Stimulated activated CD8-positive, alpha-beta memory T cell treated with anti-CD3 and anti-CD28 coated beads, Interleukin-4, amount 100 ng/mL, for 48 hours (primary cell): ENCODE results near the gene PAK1.
"Not testable (repeated sequence)": the region's sequence is repeated elsewhere in the genome, so short reads cannot be mapped to it uniquely, and the experiment has no call there.

Experiments
- DNase-seq: peaks from one replicate; pipeline ENCODE4 v3.0.0-alpha.2; 2020

Gene PAK1

DNA sequence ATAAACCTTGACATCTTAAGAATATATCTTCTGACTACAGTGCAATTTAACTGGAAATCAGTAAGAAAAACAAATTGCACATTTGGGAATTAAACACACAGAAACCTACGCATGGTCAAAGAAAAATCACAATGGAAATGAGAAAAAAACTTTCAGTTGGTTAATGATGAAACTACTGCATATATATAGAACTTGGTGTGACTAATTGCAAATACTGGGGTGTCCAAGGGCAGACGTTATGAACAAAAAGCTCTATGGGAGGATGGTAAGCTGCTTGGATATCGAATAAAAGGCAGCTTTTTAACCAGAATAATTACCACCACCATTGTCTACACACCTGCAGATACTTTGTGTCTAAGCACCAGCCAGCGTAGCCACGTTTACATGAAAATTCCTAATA, 173.2 kb downstream of the PAK1 start:
- no peak for DNase-seq

DNA sequence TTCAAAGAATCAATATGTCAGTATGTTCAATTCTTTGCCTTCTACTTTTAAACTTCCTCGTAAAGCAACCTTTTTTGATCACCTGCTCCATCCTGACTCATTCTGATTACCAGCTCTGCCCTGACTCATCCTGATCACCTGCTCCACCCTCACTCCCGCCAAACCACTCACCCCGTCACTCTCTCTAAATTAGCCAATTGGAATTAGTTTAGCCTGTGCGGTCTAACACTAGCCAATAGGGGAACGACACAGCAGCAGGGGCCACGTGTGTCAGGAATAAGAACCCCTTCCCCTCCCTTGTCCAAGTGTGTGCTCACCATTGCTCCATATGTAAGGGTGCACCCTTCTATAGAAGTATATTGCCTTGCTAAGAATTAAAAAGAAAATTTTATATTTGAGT, 173.9 kb downstream of the PAK1 start:
- not testable (repeated sequence) for DNase-seq

- no peak for DNase-seq
Observed at GRCh38 chr11:77299528-77299993, 174.3 kb downstream of the PAK1 start.

DNA sequence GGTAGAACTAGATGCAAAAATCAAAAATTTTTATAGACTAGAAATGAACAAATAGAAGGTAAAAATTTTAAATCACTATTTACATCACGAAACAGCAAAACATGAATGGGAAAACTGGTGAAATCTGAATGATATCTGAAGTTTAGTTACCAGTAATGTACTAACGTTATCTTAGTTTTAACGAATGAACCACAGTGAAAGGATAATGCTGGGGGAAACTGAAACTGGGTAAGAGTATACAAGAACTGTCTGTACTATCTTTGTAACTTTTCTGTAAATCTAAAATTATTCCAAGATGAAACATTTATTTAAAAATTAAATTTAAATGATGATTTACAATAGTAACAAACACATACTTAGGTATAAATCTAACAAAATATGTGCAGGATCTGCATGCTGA, 179.9 kb downstream of the PAK1 start:
- no peak for DNase-seq

- no peak for DNase-seq
Observed at GRCh38 chr11:77289737-77290136, 184.2 kb downstream of the PAK1 start.

GRCh38 chr11:77287615-77288273, 186.2 kb downstream of the PAK1 start:
- no peak for DNase-seq

DNA sequence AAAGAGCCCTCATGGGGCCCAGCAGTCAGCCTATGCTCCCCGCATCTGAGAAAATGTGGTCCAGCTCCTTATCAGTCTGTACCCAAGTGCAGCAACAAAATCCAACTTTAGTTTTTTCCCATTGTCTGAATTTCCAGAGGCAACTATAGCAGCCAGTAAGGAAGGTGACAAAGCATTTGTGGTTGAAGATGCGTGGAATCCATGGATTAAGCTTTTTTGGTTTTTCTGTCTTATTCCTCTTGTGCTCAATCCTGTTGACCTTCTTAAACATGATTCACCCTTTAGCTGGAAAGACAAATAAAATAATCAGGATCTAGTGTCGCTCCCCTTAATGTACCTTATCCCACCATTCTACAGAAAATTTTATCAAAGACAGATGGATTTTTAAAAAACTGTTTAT, 186.8 kb downstream of the PAK1 start:
- DNase-seq, result no peak

DNA sequence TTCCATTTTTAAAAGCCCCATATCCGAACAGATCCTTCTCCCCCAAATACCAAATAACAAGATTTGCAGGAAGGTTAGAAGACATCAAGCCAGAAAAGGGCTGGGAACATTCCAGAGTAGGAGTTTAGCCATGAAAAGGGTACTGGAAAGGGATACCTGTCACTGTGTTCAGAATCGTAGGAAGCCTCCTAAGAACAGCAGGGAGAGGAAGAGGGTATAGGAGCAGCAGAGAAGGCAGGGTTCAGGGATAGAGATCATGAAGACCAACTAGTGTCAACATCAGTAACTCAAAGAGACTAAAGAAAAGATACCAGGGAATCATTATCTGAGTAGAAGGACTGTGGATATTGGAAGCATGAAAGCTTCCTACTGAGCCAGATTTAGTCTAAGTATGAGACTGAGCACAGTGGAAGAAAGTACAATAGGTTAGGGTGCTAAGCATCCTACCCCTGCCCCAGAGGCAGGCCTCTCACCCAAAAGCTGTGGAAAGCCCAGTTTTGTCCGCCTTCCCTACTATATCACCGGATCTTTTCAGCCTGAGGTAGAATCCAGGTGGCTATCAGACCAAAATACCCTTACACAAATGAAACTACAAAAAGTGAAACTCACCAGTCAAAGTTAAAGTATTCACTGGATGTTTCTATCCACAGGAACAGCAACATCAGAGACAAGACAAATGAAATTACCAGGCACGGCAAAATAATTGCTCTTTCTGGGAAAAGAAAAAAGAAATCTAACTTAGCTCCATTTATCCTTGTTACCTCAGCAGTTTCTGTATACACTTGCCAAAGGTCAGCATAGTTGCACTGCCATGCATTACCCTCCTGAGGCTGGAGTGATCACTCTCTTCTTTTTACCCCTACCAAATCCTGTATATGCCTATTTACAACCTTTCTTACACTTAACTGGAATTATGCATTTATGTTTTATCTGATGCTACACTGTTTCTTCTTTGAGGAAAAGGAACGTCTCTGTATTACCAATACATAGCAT, 189.1 kb downstream of the PAK1 start:
- DNase-seq, result no peak

GRCh38 chr11:77283101-77283500, 190.8 kb downstream of the PAK1 start:
- DNase-seq, result no peak

- no peak for DNase-seq
Observed at GRCh38 chr11:77278595-77279506, 195.0 kb downstream of the PAK1 start.

GRCh38 chr11:77276271-77276670, 197.6 kb downstream of the PAK1 start:
- DNase-seq, result no peak
